ENCODE data around the gene BIK. TPM values are rescaled to one million over a fixed set of nuclear protein-coding genes. Genes with fewer than 3 reads are reported as not detected.

Gene BIK
- polyA plus RNA-seq, 4 donors, result 1.0 to 2.1 (median 1.4) TPM

DNA sequence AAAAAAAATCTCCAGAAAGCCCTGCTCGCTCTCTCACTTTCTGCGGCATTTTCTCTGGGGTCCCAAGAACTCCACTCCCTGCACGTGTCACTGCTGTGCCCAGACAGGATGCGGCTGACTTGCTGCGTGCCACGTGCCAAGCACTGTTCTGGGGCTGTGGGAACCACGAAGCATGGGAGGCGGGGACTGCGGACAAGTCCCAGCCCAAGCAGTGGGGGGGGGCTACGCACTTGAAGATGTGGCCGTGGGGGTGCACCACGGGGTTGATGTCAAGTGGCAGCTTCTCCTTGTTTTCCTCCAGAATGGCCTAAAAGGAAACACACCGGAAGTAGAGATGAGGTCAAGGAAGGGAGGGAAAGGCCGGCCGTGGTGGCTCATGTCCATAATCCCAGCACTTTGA is 65.5 kb downstream of the BIK start:
- DNase-seq (ENCODE audit: low read depth in 4 of 4, low spot score in 2 of 4), result no peak

DNA sequence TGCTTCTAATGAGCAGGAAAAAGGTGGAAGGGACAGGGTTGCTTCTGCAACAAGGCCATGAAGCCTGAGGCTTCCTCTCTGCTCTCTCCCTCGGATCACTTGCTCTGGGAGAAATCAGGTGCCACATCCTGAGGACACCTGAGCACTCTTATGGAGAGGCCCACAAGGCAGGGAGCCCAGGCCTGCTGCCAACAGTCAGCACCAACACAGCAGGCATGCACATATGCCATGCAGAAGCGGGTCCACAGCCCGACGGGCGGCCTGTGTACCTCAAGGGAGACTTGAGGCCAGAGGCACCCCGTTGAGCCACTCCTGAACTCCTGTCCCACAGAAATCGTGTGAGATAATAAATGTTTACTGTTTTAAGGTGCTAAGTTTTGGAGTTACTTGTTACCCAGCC is 66.9 kb downstream of the BIK start:
- no peak for DNase-seq (ENCODE audit: low read depth in 4 of 4, low spot score in 2 of 4)

Other genes with a start within 250 kb of the BIK start
- 10 to 100 TPM; 62.7 to 74.4 (median 68.2) TPM for gene PACSIN2, start 95.6 kb upstream of the BIK start, polyA plus RNA-seq (ENCODE audit: insufficient read length in 4 of 4)
- gene TTLL1, start 21.4 kb upstream of the BIK start, polyA plus RNA-seq (ENCODE audit: insufficient read length in 4 of 4), result 10 to 100 TPM; 16.4 to 20.9 (median 18.5) TPM
- 10 to 100 TPM; 19.8 to 28.3 (median 24.9) TPM for gene MCAT, start 32.6 kb downstream of the BIK start, polyA plus RNA-seq (ENCODE audit: insufficient read length in 4 of 4)
- 10 to 100 TPM; 19.6 to 43.7 (median 29.7) TPM for gene TSPO, start 40.8 kb downstream of the BIK start, polyA plus RNA-seq (ENCODE audit: insufficient read length in 4 of 4)
- 10 to 100 TPM; 25.2 to 35.7 (median 26.1) TPM for gene TTLL12, start 76.4 kb downstream of the BIK start, polyA plus RNA-seq (ENCODE audit: insufficient read length in 4 of 4)
- gene SCUBE1, start 232.6 kb downstream of the BIK start, polyA plus RNA-seq (ENCODE audit: insufficient read length in 4 of 4), result 10 to 100 TPM in 1 of 4 donors, 1 to 10 TPM in 3; 7.3 to 15.9 (median 9.0) TPM